Measurements from ENCODE around the gene SLIT3. TPM values are rescaled to one million over a fixed set of nuclear protein-coding genes. Genes with fewer than 3 reads are reported as not detected.

SLIT3 gene
- total and polyA plus RNA-seq, 9 of the 15 experiments (the other 6 are each of a cell fraction or from before 2014, with no cell fraction given): 0.01 to 0.04 TPM; not detected in 7

DNA sequence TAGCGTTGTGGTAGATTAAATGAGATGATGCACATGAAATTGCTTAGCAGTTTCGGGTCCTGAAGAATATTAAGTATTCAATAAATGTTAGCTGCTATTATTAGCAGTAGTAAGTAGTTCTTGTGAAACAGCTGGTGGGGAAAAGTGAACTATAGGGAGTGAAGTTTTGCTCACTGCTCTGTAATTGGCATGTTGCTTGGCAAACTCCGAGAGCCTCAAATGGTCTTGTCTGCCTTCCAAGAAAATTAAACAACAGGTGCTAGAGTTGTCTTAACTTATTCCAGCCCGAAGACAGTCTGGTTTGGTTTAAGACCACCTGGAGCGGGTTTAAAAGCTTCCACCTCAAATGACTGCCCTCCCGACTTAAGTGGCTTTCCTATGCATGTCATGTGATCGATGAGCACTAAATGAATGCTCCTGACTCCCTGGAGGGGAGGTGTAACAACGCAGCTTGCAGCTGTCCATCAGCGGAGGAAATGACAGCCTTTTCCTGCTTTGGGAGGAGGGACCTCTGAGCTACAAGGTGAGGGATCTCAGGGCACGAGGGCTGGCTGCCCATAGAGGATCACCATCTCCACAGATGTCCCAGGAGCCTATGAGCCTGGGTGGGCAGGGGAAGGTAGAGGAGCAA, 518.9 kb downstream of the SLIT3 start:
- TF ChIP-seq, protein P1, sequence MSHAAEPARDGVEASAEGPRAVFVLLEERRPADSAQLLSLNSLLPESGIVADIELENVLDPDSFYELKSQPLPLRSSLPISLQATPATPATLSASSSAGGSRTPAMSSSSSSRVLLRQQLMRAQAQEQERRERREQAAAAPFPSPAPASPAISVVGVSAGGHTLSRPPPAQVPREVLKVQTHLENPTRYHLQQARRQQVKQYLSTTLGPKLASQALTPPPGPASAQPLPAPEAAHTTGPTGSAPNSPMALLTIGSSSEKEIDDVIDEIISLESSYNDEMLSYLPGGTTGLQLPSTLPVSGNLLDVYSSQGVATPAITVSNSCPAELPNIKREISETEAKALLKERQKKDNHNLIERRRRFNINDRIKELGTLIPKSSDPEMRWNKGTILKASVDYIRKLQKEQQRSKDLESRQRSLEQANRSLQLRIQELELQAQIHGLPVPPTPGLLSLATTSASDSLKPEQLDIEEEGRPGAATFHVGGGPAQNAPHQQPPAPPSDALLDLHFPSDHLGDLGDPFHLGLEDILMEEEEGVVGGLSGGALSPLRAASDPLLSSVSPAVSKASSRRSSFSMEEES (CRISPR knock-in tag; IDR thresholded peaks at IDR 0.05): peak; percentile 90
- no peak for TF ChIP-seq XRCC3 (IDR thresholded peaks at IDR 0.05)
- TF ChIP-seq, protein P2, sequence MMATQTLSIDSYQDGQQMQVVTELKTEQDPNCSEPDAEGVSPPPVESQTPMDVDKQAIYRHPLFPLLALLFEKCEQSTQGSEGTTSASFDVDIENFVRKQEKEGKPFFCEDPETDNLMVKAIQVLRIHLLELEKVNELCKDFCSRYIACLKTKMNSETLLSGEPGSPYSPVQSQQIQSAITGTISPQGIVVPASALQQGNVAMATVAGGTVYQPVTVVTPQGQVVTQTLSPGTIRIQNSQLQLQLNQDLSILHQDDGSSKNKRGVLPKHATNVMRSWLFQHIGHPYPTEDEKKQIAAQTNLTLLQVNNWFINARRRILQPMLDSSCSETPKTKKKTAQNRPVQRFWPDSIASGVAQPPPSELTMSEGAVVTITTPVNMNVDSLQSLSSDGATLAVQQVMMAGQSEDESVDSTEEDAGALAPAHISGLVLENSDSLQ (IDR thresholded peaks at IDR 0.05): peak; percentile 55
- no TSS peak for BruUV-seq (replicated peaks)
- POLR2A ChIA-PET: interaction anchor here (0.6 to 1.2 kb wide), 2 partner anchors 8 kb away, joined by 3 to 4 read pairs; no protein-coding TSS in a partner anchor

More for the DNA sequence above, 518.9 kb downstream of the SLIT3 start:
- Histone ChIP-seq H3K36me3 (ENCODE audit: control insufficient read depth, insufficient read depth, low read length) (no peaks in the 10 kb centered on the region), H3K4me3 (no peak overlapping the region), H3K27me3 (ENCODE audit: control insufficient read depth in 2 of 2, insufficient read depth in 2 of 2, low read length in 2 of 2) (peaks cover 3 to 44% of the 10 kb centered on the region in 2 experiments; a peak in 4 of 5 replicates), H3K4me2 (ENCODE audit: insufficient read depth, low read length) (no peak overlapping the region), H3K9me1 (ENCODE audit: control insufficient read depth, insufficient read depth, low read length) (no peaks in the 10 kb centered on the region), H2AFZ (ENCODE audit: low read depth, low read length) (no peak overlapping the region), H4K20me1 (replicated peaks; ENCODE audit: control insufficient read depth, insufficient read depth, low read length) (no peaks in the 10 kb centered on the region), H3K9ac (ENCODE audit: insufficient read depth in 1 of 2, low read depth in 2 of 2, low read length in 2 of 2) (no peak overlapping the region), H3K79me2 (ENCODE audit: control insufficient read depth, insufficient read depth, low read length) (no peaks in the 10 kb centered on the region), H3K27ac (ENCODE audit: extremely low read depth, low read depth, low read length) (no peak overlapping the region), H3K4me1 (replicated peaks in 1 of 2; ENCODE audit: control insufficient read depth in 2 of 2, insufficient read depth in 2 of 2, low read length in 2 of 2) (no peaks in the 10 kb centered on the region), H3K9me3 (replicated peaks; ENCODE audit: control insufficient read depth, insufficient read depth, low read depth, low read length) (no peaks in the 10 kb centered on the region)
- intact Hi-C loops (cut with micrococcal nuclease) (no loop called here), in situ Hi-C loops (cut with MboI) (no loop called here)
- WGBS (ENCODE audit: insufficient coverage, low coverage, missing lambda C conversion rate): under 1% methylated on average over 8 of the region's 10 CpGs
- CTCF ChIA-PET (ENCODE audit: low intra/inter-chr PET ratio): no interaction called here
- FAIRE-seq: no peak
- DNase-seq (ENCODE audit: extremely low read depth in 1 of 4, low spot score in 3 of 4): no peak
- ATAC-seq: no peak
